GM18951 (cell line): ENCODE results near the gene TTC28.
"Not testable (repeated sequence)": the region's sequence is repeated elsewhere in the genome, so short reads cannot be mapped to it uniquely, and the experiment has no call there.

Source experiments
- POLR2A ChIP-seq: IDR thresholded peaks from 4 replicates; pipeline ENCODE4 v1.6.1; 2011; ENCODE audit warnings: mild to moderate bottlenecking; ENCODE audit not compliant: insufficient read length, insufficient read depth; ENCODE audit errors: extremely low read depth
- in situ Hi-C: fragments of 300-500 bp; cut with MboI; formaldehyde crosslinking; loops from one replicate; pipeline ENCODE4 v1.12.0; 2022; ENCODE audit warnings: low sequenced_read_pairs, mixed read lengths, inconsistent platforms; ENCODE audit not compliant: unreplicated experiment

The TTC28 gene

DNA sequence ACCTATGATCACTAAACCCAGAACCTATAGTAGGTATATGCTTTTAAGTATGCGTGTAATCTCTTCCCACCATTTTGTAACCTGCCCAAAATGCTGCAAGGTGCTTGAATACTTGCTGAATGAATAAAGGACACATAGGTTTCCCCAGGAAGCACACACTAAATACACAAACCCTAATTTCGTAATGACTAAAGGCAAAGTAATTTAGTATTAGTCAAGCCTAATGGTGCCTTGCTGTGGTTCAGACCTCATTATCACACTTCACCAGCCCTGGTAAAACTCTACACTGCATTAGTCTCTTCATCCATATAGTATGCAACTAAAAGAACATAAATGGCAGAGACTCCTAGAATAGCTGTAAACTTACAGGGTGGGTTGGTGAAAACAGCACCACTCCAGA lies 471.6 kb downstream of the TTC28 start:
- TF ChIP-seq POLR2A: no peak
- in situ Hi-C loops: no loop called here

DNA sequence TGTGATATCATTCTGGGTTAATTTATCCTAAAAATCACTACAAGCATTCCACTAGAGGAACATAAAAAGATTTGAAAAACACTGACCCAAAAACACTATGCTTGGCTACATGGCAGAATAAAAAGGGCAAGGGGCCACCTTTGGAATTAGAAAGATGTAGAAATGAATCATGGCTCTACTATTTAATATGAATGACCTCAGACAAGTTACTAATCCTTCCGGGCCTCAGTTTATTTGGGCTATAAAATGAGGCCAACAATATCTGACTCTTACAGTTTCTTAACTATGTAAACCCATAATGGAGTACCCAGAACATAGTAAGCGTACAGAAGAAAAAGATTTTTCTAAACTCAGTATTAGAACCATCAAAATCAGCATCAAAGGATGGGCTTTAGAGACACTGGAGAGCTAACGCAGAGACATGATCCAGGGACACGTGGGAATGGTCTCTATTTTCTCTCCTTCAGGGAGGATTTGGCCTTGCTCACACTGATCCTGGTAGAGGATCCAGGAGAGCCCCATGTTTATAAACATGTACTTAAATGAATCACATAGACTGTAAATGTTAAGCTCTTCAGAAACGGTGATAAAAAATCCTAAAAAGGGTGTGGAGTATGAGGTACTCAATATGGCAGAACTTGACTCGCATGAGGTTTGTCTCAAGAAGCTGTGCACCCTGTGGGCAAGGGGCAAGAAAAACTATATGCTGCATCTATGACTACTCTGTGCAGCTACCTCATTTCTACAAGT lies 472.2 kb downstream of the TTC28 start:
- in situ Hi-C loops: no loop called here
- TF ChIP-seq POLR2A: no peak

DNA sequence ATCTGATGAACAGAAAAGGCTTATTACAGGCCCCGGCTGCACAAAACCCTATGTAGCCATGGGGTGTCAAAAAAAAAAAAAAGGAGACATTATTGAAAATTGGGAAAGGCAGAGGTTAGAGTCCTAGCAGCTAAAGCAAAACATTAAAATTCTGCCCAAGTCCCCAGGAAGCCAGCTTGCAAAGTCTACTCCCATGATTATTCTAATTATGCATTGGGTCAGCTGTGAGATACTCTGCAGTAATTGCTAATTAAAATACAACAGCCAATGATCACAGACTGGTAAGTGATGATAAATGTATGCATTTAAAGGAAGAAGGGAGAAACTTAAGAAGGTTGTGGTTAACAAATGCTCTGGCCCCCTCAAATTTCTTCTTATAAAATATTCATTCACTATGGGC lies 473.7 kb downstream of the TTC28 start:
- in situ Hi-C loops: no loop called here
- no peak for TF ChIP-seq POLR2A

DNA sequence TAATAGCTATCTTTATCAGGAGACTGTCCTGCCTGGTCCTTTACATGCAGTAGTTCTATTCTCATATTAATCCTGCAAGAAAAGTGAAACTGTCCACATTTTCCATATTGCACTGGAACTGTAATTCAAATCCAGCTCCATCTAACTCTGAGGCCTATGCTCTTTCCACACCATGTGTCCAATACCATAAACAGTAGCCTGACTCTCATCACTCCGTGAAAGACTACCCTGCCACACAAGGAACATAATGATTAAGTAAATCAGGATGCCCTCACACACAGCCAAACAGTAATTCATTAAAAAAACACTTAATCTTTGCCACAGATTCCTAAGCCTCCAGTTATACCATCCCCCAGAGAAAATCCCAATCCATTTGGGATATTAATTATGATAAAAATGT lies 475.3 kb downstream of the TTC28 start:
- TF ChIP-seq POLR2A: no peak
- in situ Hi-C loops: no loop called here

GRCh38 chr22:28203286-28203685 lies 476.4 kb downstream of the TTC28 start:
- TF ChIP-seq POLR2A: no peak
- in situ Hi-C loops: no loop called here

DNA sequence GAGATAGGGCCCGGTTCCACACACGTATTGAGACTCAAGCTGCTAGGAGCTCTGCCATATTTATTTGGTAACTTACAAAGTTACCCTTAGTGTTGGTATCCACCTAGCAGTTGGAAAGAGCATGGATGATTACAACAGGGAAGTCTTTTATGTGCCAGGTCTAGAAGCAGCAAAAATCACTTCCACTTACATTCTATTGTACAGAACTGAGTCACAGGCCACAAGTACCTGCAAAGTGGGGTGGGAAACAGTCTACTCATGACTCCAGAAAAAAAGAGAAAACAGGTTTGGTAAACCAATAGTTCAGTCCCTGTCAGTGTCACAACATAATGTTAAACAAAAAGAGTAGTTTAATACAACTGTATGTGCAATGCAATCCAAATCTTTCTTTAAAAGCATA lies 480.9 kb downstream of the TTC28 start:
- in situ Hi-C loops: no loop called here

GRCh38 chr22:28191571-28191970 lies 488.1 kb downstream of the TTC28 start:
- in situ Hi-C loops: not testable (repeated sequence)

More for the DNA sequence above, 480.9 kb downstream of the TTC28 start:
- no peak for TF ChIP-seq POLR2A

GRCh38 chr22:28188178-28188879 lies 491.3 kb downstream of the TTC28 start:
- TF ChIP-seq POLR2A: no peak
- in situ Hi-C loops: no loop called here

- TF ChIP-seq POLR2A: no peak
- in situ Hi-C loops: no loop called here
Observed at GRCh38 chr22:28187612-28188011, 492.0 kb downstream of the TTC28 start.

- in situ Hi-C loops: no loop called here
- TF ChIP-seq POLR2A: no peak
Observed at GRCh38 chr22:28186641-28187040, 493.0 kb downstream of the TTC28 start.

- in situ Hi-C loops: no loop called here
Observed at GRCh38 chr22:28185130-28185529, 494.5 kb downstream of the TTC28 start.

GRCh38 chr22:28183078-28183860 lies 496.4 kb downstream of the TTC28 start:
- no peak for TF ChIP-seq POLR2A
- in situ Hi-C loops: no loop called here

More at GRCh38 chr22:28185130-28185529, 494.5 kb downstream of the TTC28 start:
- no peak for TF ChIP-seq POLR2A
